ENCODE results near the gene UTP14C. TPM values are rescaled to one million over a fixed set of nuclear protein-coding genes. Genes with fewer than 3 reads are reported as not detected.
A peak's percentile ranks its signal among the peaks of the same experiment; 100 is the strongest.
"Not testable (repeated sequence)": the region's sequence is repeated elsewhere in the genome, so short reads cannot be mapped to it uniquely, and the experiment has no call there.

UTP14C gene
- total and polyA plus RNA-seq, 9 donors = 15.5 to 24.2 (median 20.6) TPM

GRCh38 chr13:52033039-52033438 lies 8.5 kb downstream of the UTP14C start:
- no peak overlapping the region for H3K27ac ChIP-seq (ENCODE audit: low read length)
- no peaks in the 10 kb centered on the region for H3K27me3 ChIP-seq (ENCODE audit: control insufficient read depth, insufficient read depth, low read length)
- H3K4me3 ChIP-seq (ENCODE audit: low read length) = no peak overlapping the region
- H3K9me3 ChIP-seq (replicated peaks; ENCODE audit: control insufficient read depth, low read depth, low read length) = peaks cover 11% of the 10 kb centered on the region
- DNase-seq = no peak
- H3K36me3 ChIP-seq (ENCODE audit: control insufficient read depth, insufficient read depth, low read length) = peaks cover 8% of the 10 kb centered on the region
- no peaks in the 10 kb centered on the region for H3K4me1 ChIP-seq (ENCODE audit: control insufficient read depth, insufficient read depth, low read length)
- WGBS (ENCODE audit: insufficient coverage) = no CpG with 5 or more reads among the region's 2 CpGs

- Histone ChIP-seq H3K36me3 (ENCODE audit: control insufficient read depth, insufficient read depth, low read length) (no peaks in the 10 kb centered on the region), H3K9me3 (replicated peaks; ENCODE audit: control insufficient read depth, low read depth, low read length) (peaks cover 4% of the 10 kb centered on the region), H3K27me3 (ENCODE audit: control insufficient read depth, insufficient read depth, low read length) (no peaks in the 10 kb centered on the region), H3K4me3 (ENCODE audit: low read length) (no peak overlapping the region), H3K4me1 (ENCODE audit: control insufficient read depth, insufficient read depth, low read length) (no peaks in the 10 kb centered on the region), H3K27ac (ENCODE audit: low read length) (no peak overlapping the region)
- WGBS (ENCODE audit: insufficient coverage) = no CpG with 5 or more reads among the region's 5 CpGs
- no peak for DNase-seq
Observed at GRCh38 chr13:52034616-52035226, 10.2 kb downstream of the UTP14C start.

GRCh38 chr13:52036037-52036436 lies 11.5 kb downstream of the UTP14C start:
- Histone ChIP-seq H3K4me1 (ENCODE audit: control insufficient read depth, insufficient read depth, low read length) (no peaks in the 10 kb centered on the region), H3K27me3 (ENCODE audit: control insufficient read depth, insufficient read depth, low read length) (no peaks in the 10 kb centered on the region), H3K4me3 (ENCODE audit: low read length) (no peak overlapping the region), H3K27ac (ENCODE audit: low read length) (no peak overlapping the region), H3K36me3 (ENCODE audit: control insufficient read depth, insufficient read depth, low read length) (no peaks in the 10 kb centered on the region), H3K9me3 (replicated peaks; ENCODE audit: control insufficient read depth, low read depth, low read length) (no peaks in the 10 kb centered on the region)
- no peak for DNase-seq
- WGBS (ENCODE audit: insufficient coverage) = 91% methylated on average over 1 of the region's 1 CpG

GRCh38 chr13:52043675-52044074 lies 19.2 kb downstream of the UTP14C start:
- H3K9me3 ChIP-seq (replicated peaks; ENCODE audit: control insufficient read depth, low read depth, low read length) = no peaks in the 10 kb centered on the region
- H3K4me3 ChIP-seq (ENCODE audit: low read length) = no peak overlapping the region
- 100% methylated on average over 3 of the region's 3 CpGs for WGBS (ENCODE audit: insufficient coverage)
- no peak for DNase-seq
- no peaks in the 10 kb centered on the region for H3K36me3 ChIP-seq (ENCODE audit: control insufficient read depth, insufficient read depth, low read length)
- no peaks in the 10 kb centered on the region for H3K4me1 ChIP-seq (ENCODE audit: control insufficient read depth, insufficient read depth, low read length)
- H3K27me3 ChIP-seq (ENCODE audit: control insufficient read depth, insufficient read depth, low read length) = no peaks in the 10 kb centered on the region
- no peak overlapping the region for H3K27ac ChIP-seq (ENCODE audit: low read length)

GRCh38 chr13:52047463-52047862 lies 23.0 kb downstream of the UTP14C start:
- WGBS (ENCODE audit: insufficient coverage) = 90% methylated on average over 3 of the region's 3 CpGs
- H3K27me3 ChIP-seq (ENCODE audit: control insufficient read depth, insufficient read depth, low read length) = no peaks in the 10 kb centered on the region
- no peaks in the 10 kb centered on the region for H3K4me1 ChIP-seq (ENCODE audit: control insufficient read depth, insufficient read depth, low read length)

GRCh38 chr13:52048516-52048915 lies 24.0 kb downstream of the UTP14C start:
- no peak overlapping the region for H3K27ac ChIP-seq (ENCODE audit: low read length)
- H3K4me3 ChIP-seq (ENCODE audit: low read length) = no peak overlapping the region
- H3K27me3 ChIP-seq (ENCODE audit: control insufficient read depth, insufficient read depth, low read length) = no peaks in the 10 kb centered on the region
- H3K4me1 ChIP-seq (ENCODE audit: control insufficient read depth, insufficient read depth, low read length) = no peaks in the 10 kb centered on the region
- 85% methylated on average over 2 of the region's 2 CpGs for WGBS (ENCODE audit: insufficient coverage)
- H3K9me3 ChIP-seq (replicated peaks; ENCODE audit: control insufficient read depth, low read depth, low read length) = no peaks in the 10 kb centered on the region
- H3K36me3 ChIP-seq (ENCODE audit: control insufficient read depth, insufficient read depth, low read length) = no peaks in the 10 kb centered on the region
- DNase-seq = no peak

More at GRCh38 chr13:52047463-52047862, 23.0 kb downstream of the UTP14C start:
- DNase-seq = no peak
- Histone ChIP-seq H3K4me3 (ENCODE audit: low read length) (no peak overlapping the region), H3K27ac (ENCODE audit: low read length) (no peak overlapping the region), H3K36me3 (ENCODE audit: control insufficient read depth, insufficient read depth, low read length) (no peaks in the 10 kb centered on the region), H3K9me3 (replicated peaks; ENCODE audit: control insufficient read depth, low read depth, low read length) (no peaks in the 10 kb centered on the region)

- Histone ChIP-seq H3K9me3 (replicated peaks; ENCODE audit: control insufficient read depth, low read depth, low read length) (no peaks in the 10 kb centered on the region), H3K4me1 (ENCODE audit: control insufficient read depth, insufficient read depth, low read length) (no peaks in the 10 kb centered on the region), H3K4me3 (ENCODE audit: low read length) (no peak overlapping the region), H3K27me3 (ENCODE audit: control insufficient read depth, insufficient read depth, low read length) (no peaks in the 10 kb centered on the region), H3K36me3 (ENCODE audit: control insufficient read depth, insufficient read depth, low read length) (no peaks in the 10 kb centered on the region), H3K27ac (ENCODE audit: low read length) (no peak overlapping the region)
- WGBS (ENCODE audit: insufficient coverage) = no CpG with 5 or more reads among the region's 7 CpGs
- no peak for DNase-seq
Observed at GRCh38 chr13:52051400-52051799, 26.9 kb downstream of the UTP14C start.

GRCh38 chr13:52053460-52053859 lies 29.0 kb downstream of the UTP14C start:
- Histone ChIP-seq H3K36me3 (ENCODE audit: control insufficient read depth, insufficient read depth, low read length) (no peaks in the 10 kb centered on the region), H3K4me3 (ENCODE audit: low read length) (no peak overlapping the region), H3K27me3 (ENCODE audit: control insufficient read depth, insufficient read depth, low read length) (no peaks in the 10 kb centered on the region), H3K4me1 (ENCODE audit: control insufficient read depth, insufficient read depth, low read length) (no peaks in the 10 kb centered on the region), H3K9me3 (replicated peaks; ENCODE audit: control insufficient read depth, low read depth, low read length) (no peaks in the 10 kb centered on the region), H3K27ac (ENCODE audit: low read length) (no peak overlapping the region)
- DNase-seq = no peak
- 29% methylated on average over 3 of the region's 4 CpGs for WGBS (ENCODE audit: insufficient coverage)

GRCh38 chr13:52061064-52061463 lies 36.6 kb downstream of the UTP14C start:
- H3K27ac ChIP-seq (ENCODE audit: low read length) = peak overlapping the region; percentile 21
- not testable (repeated sequence) for H3K4me3 ChIP-seq (ENCODE audit: low read length); H3K36me3 ChIP-seq (ENCODE audit: control insufficient read depth, insufficient read depth, low read length); DNase-seq; H3K4me1 ChIP-seq (ENCODE audit: control insufficient read depth, insufficient read depth, low read length); H3K27me3 ChIP-seq (ENCODE audit: control insufficient read depth, insufficient read depth, low read length); H3K9me3 ChIP-seq (replicated peaks; ENCODE audit: control insufficient read depth, low read depth, low read length)
- WGBS (ENCODE audit: insufficient coverage) = no CpG with 5 or more reads among the region's 3 CpGs

- Histone ChIP-seq H3K27ac (ENCODE audit: low read length) (peak overlapping the region; percentile 21), H3K9me3 (replicated peaks; ENCODE audit: control insufficient read depth, low read depth, low read length) (peaks cover 9% of the 10 kb centered on the region), H3K27me3 (ENCODE audit: control insufficient read depth, insufficient read depth, low read length) (no peaks in the 10 kb centered on the region), H3K4me1 (ENCODE audit: control insufficient read depth, insufficient read depth, low read length) (no peaks in the 10 kb centered on the region), H3K4me3 (ENCODE audit: low read length) (no peak overlapping the region), H3K36me3 (ENCODE audit: control insufficient read depth, insufficient read depth, low read length) (no peaks in the 10 kb centered on the region)
- peak; percentile 52 for DNase-seq
- WGBS (ENCODE audit: insufficient coverage) = no CpG with 5 or more reads among the region's 3 CpGs
Observed at GRCh38 chr13:52061587-52061986, 37.1 kb downstream of the UTP14C start.

GRCh38 chr13:52067237-52067636 lies 42.7 kb downstream of the UTP14C start:
- H3K4me1 ChIP-seq (ENCODE audit: control insufficient read depth, insufficient read depth, low read length) = no peaks in the 10 kb centered on the region
- no peaks in the 10 kb centered on the region for H3K27me3 ChIP-seq (ENCODE audit: control insufficient read depth, insufficient read depth, low read length)
- H3K27ac ChIP-seq (ENCODE audit: low read length) = no peak overlapping the region
- no peaks in the 10 kb centered on the region for H3K36me3 ChIP-seq (ENCODE audit: control insufficient read depth, insufficient read depth, low read length)
- no peak for DNase-seq
- no peak overlapping the region for H3K4me3 ChIP-seq (ENCODE audit: low read length)
- peaks cover 21% of the 10 kb centered on the region for H3K9me3 ChIP-seq (replicated peaks; ENCODE audit: control insufficient read depth, low read depth, low read length)
